Measurements from ENCODE around the gene MALT1. TPM values are rescaled to one million over a fixed set of nuclear protein-coding genes. Genes with fewer than 3 reads are reported as not detected.

MALT1 gene
- polyA plus RNA-seq, 3 donors = 27.3 to 34.2 (median 30.2) TPM

Other genes with a start within 250 kb of the MALT1 start
- 1 to 10 TPM in 1 of 3 donors, under 1 TPM in 2; 0.48 to 1.2 (median 0.84) TPM for gene ALPK2, start 42.4 kb upstream of the MALT1 start, polyA plus RNA-seq (ENCODE audit: insufficient read length in 3 of 3)
- gene ZNF532, start 193.4 kb downstream of the MALT1 start, polyA plus RNA-seq (ENCODE audit: insufficient read length in 3 of 3) = 100 to 1,000 TPM in 1 of 3 donors, 10 to 100 TPM in 2; 93.7 to 110 (median 97.5) TPM